Stimulated activated naive CD8-positive, alpha-beta T cell treated with anti-CD3 and anti-CD28 coated beads, Interleukin-15, amount 100 ng/mL, for 72 hours (primary cell): ENCODE data around the gene SLC4A5.
"Not testable (repeated sequence)": the region's sequence is repeated elsewhere in the genome, so short reads cannot be mapped to it uniquely, and the experiment has no call there.

Experiments
- ATAC-seq: fragments of 150-1000 bp; cut with Tn5 transposase; 2 replicates; pipeline ENCODE4 v1.10.0; 2021; ENCODE audit warnings: mild to moderate bottlenecking, moderate library complexity
- DNase-seq, 2 donors: peaks; one replicate each; pipeline ENCODE4 v3.0.0; 2021 to 2022
- H3K27ac Mint-ChIP-seq, 2 donors: one replicate each; pipeline ENCODE4 v1.8.0; 2022; ENCODE audit warnings: mild to moderate bottlenecking in 2 of 2, mixed read lengths in 2 of 2, moderate library complexity in 2 of 2
- H3K27me3 Mint-ChIP-seq: one replicate; pipeline ENCODE4 v1.8.0; 2022; ENCODE audit warnings: mixed read lengths
- H3K4me1 Mint-ChIP-seq: one replicate; pipeline ENCODE4 v1.8.0; 2022; ENCODE audit warnings: mild to moderate bottlenecking, mixed read lengths
- H3K4me3 Mint-ChIP-seq, 2 donors: one replicate each; pipeline ENCODE4 v1.8.0; 2022; ENCODE audit warnings: mild to moderate bottlenecking in 2 of 2, mixed read lengths in 2 of 2, moderate library complexity in 1 of 2
- H3K9me3 Mint-ChIP-seq, 2 donors: one replicate each; pipeline ENCODE4 v1.8.0; 2022; ENCODE audit warnings: mixed read lengths in 2 of 2

The SLC4A5 gene

GRCh38 chr2:74250189-74250631 lies 93.0 kb downstream of the SLC4A5 start:
- Mint-ChIP-seq H3K4me3 (no peak overlapping the region), H3K27ac (no peak overlapping the region), H3K9me3 (no peaks in the 10 kb centered on the region), H3K4me1 (no peaks in the 10 kb centered on the region), H3K27me3 (no peaks in the 10 kb centered on the region)
- ATAC-seq (peak; percentile 72), DNase-seq (peak; percentile 52 to 55)

GRCh38 chr2:74249406-74250122 lies 93.7 kb downstream of the SLC4A5 start:
- no peak overlapping the region for H3K4me3 Mint-ChIP-seq
- H3K27ac Mint-ChIP-seq, result no peak overlapping the region
- DNase-seq (no peak), ATAC-seq (no peak)
- no peaks in the 10 kb centered on the region for H3K4me1 Mint-ChIP-seq
- H3K9me3 Mint-ChIP-seq, result no peaks in the 10 kb centered on the region
- H3K27me3 Mint-ChIP-seq, result no peaks in the 10 kb centered on the region

DNA sequence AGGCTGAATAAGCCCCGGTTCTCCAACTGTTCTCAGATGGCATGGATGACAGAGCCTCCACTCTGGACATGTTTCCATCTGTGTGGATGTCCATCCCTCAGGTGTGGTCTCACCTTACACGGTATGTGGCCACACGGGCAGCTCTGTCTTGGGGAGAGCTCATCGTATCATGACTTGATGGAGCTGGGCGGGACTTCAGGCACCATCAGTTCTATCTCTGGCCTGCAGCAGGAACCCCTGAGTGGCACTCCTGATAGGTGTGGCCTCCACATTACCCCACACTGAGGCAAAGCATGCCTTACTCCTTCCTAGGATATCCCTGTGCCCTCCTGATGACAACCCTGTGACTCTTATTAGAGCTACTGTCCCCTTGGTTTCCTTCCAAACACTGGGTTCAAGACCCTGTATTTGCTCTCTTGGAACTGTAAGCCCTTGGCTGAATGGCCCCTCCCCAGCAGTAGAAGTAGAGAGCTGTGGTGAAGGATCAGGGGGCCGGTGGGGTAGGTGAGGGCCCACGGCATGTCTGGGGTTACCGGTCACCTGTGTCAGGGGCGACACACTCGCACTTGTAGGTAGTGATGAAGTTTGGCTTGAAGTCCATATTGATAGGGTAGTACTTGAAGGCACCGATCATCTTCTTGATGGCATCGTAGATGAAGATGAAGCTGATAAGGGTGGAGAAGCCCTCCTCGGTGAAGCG lies 96.6 kb downstream of the SLC4A5 start:
- no peak for ATAC-seq
- Mint-ChIP-seq H3K27ac (peak overlapping the region; percentile 21 to 35), H3K4me1 (no peaks in the 10 kb centered on the region), H3K27me3 (no peaks in the 10 kb centered on the region), H3K9me3 (no peaks in the 10 kb centered on the region), H3K4me3 (no peak overlapping the region)
- DNase-seq, result no peak

DNA sequence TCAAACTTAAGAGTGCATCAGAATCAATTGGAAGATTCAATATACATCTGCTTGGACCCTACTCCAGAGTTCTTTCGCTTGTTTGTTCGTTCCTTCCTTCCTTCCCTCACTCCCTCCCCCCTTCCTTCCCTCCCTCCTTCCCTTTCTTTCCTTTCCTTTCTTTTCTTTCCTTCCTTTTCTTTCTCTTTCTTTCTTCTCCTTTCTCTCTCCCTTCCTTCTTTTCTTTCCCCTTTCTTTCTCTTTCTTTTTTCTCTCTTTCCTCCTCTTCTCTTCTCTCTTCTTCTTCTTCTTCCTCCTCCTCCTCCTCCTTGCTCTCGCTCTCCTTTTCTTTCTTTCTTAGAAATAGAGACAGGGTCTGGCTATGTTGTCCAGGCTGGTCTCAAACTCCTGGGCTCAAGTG lies 98.9 kb downstream of the SLC4A5 start:
- Mint-ChIP-seq H3K27ac (no peak overlapping the region), H3K27me3 (no peaks in the 10 kb centered on the region), H3K4me1 (no peaks in the 10 kb centered on the region), H3K9me3 (no peaks in the 10 kb centered on the region), H3K4me3 (no peak overlapping the region)
- ATAC-seq (no peak), DNase-seq (no peak)

- Mint-ChIP-seq H3K4me1 (no peaks in the 10 kb centered on the region), H3K4me3 (no peak overlapping the region), H3K9me3 (no peaks in the 10 kb centered on the region), H3K27ac (no peak overlapping the region), H3K27me3 (no peaks in the 10 kb centered on the region)
- DNase-seq (no peak), ATAC-seq (no peak)
These were observed 100.7 kb downstream of the SLC4A5 start for GRCh38 chr2:74242354-74243071.

DNA sequence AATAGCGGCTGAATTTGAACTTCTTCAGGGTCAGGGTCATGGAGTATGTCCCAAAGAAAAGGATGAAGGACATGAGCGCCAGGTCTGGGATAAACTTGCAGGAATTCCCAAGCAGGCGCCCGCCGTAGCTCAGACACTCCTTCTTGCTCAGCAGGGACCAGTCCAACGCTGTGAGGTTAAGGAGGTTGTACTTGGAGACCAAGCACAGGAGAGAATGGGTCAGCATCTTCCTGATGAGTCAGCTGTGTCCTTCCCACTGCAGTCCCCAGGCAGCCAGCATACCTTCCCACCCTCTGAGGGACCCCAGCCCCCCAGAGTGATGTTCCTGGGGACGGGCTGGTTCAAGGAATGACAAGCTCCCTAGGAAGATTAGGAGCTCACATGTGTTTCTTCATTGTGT lies 103.9 kb downstream of the SLC4A5 start:
- Mint-ChIP-seq H3K27me3 (no peaks in the 10 kb centered on the region), H3K4me3 (no peak overlapping the region), H3K27ac (no peak overlapping the region), H3K9me3 (no peaks in the 10 kb centered on the region), H3K4me1 (peaks cover 11% of the 10 kb centered on the region)
- no peak for DNase-seq
- ATAC-seq, result no peak

DNA sequence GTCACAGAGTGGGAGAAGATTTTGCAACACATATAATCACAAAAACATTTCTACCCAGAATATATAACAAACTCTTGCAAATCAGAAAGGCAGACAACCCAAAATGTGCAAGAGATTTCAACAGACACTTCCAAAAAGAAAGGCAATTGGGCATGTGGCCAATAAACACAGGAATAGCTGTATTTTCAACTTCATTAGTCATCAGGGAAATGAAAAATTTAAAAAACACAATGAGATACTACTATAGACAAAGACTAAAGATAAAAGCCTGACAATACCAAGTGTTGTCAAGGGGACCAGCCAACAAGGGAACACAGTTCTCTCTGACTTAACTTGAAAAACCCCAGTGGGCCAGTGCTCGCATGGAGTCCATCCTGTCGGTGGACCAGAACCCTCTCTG lies 104.3 kb downstream of the SLC4A5 start:
- Mint-ChIP-seq H3K9me3 (no peaks in the 10 kb centered on the region), H3K4me3 (no peak overlapping the region), H3K27me3 (no peaks in the 10 kb centered on the region), H3K4me1 (peaks cover 11% of the 10 kb centered on the region), H3K27ac (no peak overlapping the region)
- ATAC-seq (no peak), DNase-seq (no peak)

DNA sequence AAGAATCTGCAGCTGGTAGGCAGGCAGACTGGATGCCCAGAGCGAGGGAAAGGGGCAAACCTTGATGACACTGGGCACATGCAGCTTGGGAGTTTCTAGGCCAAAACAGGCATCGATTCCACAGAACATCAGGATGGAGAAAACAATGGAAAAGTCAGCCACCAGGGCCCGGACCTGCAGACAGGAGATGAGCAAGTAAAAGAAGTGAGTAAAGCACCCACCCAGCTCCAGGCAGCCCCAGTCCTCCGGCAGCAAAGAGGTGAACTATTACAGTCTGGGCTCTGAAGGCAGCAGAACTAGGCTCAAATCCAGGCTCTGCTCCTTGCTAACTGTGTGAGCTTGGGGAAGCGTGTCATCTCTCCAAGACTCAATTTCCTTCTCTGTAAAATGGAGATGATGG lies 108.2 kb downstream of the SLC4A5 start:
- Mint-ChIP-seq H3K4me3 (no peak overlapping the region), H3K27me3 (no peaks in the 10 kb centered on the region), H3K4me1 (peaks cover 11% of the 10 kb centered on the region), H3K27ac (peak overlapping the region in 1 of 2 donors; percentile 4), H3K9me3 (no peaks in the 10 kb centered on the region)
- DNase-seq (no peak), ATAC-seq (no peak)

DNA sequence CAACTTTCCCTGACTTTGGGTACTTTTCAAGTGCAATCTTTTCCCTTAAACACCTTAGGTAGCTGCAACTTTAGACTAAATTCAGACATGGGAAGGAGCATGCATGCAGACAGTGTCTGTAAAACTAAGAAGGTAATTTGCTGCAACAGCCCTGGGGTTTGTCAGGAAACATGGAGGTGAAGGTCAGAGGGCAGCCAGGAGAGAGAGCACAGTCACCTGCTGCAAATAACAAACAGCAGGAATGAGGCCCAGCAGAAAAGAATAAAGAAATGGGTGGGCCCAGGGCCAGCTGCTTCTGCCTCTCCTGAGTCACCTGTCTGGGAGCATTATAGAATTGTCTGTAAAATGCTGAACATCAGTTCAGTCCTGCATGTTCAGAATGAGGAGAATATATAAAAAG lies 109.6 kb downstream of the SLC4A5 start:
- Mint-ChIP-seq H3K4me1 (peaks cover 11% of the 10 kb centered on the region), H3K4me3 (no peak overlapping the region), H3K27me3 (no peaks in the 10 kb centered on the region), H3K9me3 (no peaks in the 10 kb centered on the region), H3K27ac (no peak overlapping the region)
- no peak for ATAC-seq
- DNase-seq, result no peak

- DNase-seq, result no peak
- Mint-ChIP-seq H3K27me3 (no peaks in the 10 kb centered on the region), H3K4me1 (peaks cover 11% of the 10 kb centered on the region), H3K9me3 (no peaks in the 10 kb centered on the region), H3K4me3 (no peak overlapping the region), H3K27ac (no peak overlapping the region)
- no peak for ATAC-seq
These were observed 110.8 kb downstream of the SLC4A5 start for GRCh38 chr2:74232426-74232825.

DNA sequence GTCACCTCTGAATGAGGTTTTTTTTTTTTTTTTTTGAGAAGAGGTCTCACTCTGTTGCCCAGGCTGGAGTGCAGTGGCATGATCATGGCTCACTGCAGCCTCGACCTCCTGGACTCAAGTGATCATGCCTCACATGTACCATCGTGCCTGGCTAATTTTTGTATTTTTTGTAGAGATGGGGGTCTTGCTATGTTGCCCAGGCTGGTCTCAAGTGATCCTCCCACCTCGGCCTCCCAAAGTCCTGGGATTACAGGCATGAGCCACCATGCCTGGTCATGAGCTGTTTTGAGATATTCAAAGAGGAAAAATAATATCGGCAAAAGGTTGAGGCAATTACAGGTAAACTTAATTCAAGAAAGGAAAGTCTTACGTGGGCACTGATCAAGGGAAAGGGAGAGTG lies 113.4 kb downstream of the SLC4A5 start:
- H3K27ac Mint-ChIP-seq, H3K4me3 Mint-ChIP-seq, H3K4me1 Mint-ChIP-seq, H3K27me3 Mint-ChIP-seq, H3K9me3 Mint-ChIP-seq, ATAC-seq, DNase-seq: not testable (repeated sequence)

- Mint-ChIP-seq H3K4me3 (no peak overlapping the region), H3K27ac (no peak overlapping the region), H3K4me1 (peaks cover 1% of the 10 kb centered on the region), H3K27me3 (no peaks in the 10 kb centered on the region), H3K9me3 (no peaks in the 10 kb centered on the region)
- DNase-seq (no peak), ATAC-seq (no peak)
These were observed 114.4 kb downstream of the SLC4A5 start for GRCh38 chr2:74228772-74229171.

GRCh38 chr2:74227646-74228045 lies 115.6 kb downstream of the SLC4A5 start:
- ATAC-seq (no peak), DNase-seq (no peak)
- no peaks in the 10 kb centered on the region for H3K27me3 Mint-ChIP-seq
- H3K9me3 Mint-ChIP-seq, result no peaks in the 10 kb centered on the region
- H3K27ac Mint-ChIP-seq, result peak overlapping the region in 1 of 2 donors; percentile 68
- peaks cover 6% of the 10 kb centered on the region for H3K4me1 Mint-ChIP-seq
- no peak overlapping the region for H3K4me3 Mint-ChIP-seq

DNA sequence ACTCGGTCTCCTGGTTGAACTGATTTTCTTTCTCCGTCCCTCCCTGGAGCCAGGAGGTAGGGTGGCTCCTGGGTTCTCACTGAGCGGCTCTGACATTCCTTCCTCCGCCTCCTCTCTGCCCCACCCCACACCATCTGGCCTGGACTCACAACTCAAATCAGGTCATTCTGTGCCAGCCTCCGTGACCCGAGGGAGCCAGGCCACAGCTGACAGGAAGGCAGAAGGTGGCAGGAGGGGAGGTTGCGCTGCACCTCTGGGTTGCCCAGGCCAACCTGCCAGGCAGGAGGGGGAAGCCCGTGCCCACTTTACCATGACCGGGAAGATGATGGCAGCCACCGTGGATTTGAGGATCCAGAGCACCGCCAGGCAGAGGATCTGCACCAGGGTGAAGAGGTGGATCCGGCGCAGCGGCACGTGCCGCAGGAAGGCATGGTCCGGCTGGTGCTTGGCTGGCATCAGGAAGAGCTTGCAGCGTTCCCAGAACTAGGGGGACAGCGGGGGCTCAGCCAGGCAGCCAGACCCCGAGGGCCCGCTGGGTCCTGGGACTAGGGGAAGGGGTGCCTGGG lies 116.5 kb downstream of the SLC4A5 start:
- no peak for DNase-seq

GRCh38 chr2:74225698-74226459 lies 117.3 kb downstream of the SLC4A5 start:
- peak; percentile 18 for ATAC-seq
- Mint-ChIP-seq H3K9me3 (no peaks in the 10 kb centered on the region), H3K27ac (peak overlapping the region; percentile 50 to 72), H3K4me3 (no peak overlapping the region), H3K4me1 (peaks cover 6% of the 10 kb centered on the region), H3K27me3 (no peaks in the 10 kb centered on the region)
- no peak for DNase-seq

More for the DNA sequence above, 116.5 kb downstream of the SLC4A5 start:
- H3K27me3 Mint-ChIP-seq, result no peaks in the 10 kb centered on the region
- no peaks in the 10 kb centered on the region for H3K9me3 Mint-ChIP-seq
- H3K4me3 Mint-ChIP-seq, result no peak overlapping the region
- H3K27ac Mint-ChIP-seq, result peak overlapping the region; percentile 38 to 67
- peaks cover 6% of the 10 kb centered on the region for H3K4me1 Mint-ChIP-seq
- peak; percentile 1 for ATAC-seq
